DOHH2 (cell line): ENCODE measurements around the gene PINLYP.

ENCODE experiments used
- H3F3A ChIP-seq: fragments of 200-600 bp; sonication (generic), shearing (Covaris generic); 2 replicates; pipeline ENCODE4 v1.6.0; 2016; ENCODE audit warnings: antibody characterized with exemption, mild to moderate bottlenecking; ENCODE audit not compliant: control insufficient read depth, insufficient read depth
- H3K27ac ChIP-seq: fragments of 200-600 bp; sonication (generic); 2 replicates; pipeline ENCODE4 v1.5.1; 2014; ENCODE audit warnings: low read depth, mild to moderate bottlenecking, low read length, moderate library complexity
- H3K27me3 ChIP-seq: fragments of 200-600 bp; sonication (generic); 2 replicates; pipeline ENCODE4 v1.6.1; 2014; ENCODE audit warnings: mild to moderate bottlenecking, low read length, mixed read lengths; ENCODE audit not compliant: control insufficient read depth
- H3K36me3 ChIP-seq: fragments of 200-600 bp; sonication (generic); 2 replicates; pipeline ENCODE4 v1.6.1; 2014; ENCODE audit warnings: mild to moderate bottlenecking, low read length, moderate library complexity, mixed read lengths; ENCODE audit not compliant: control insufficient read depth
- H3K4me1 ChIP-seq: fragments of 200-600 bp; sonication (generic); 2 replicates; pipeline ENCODE4 v1.6.1; 2014; ENCODE audit warnings: mild to moderate bottlenecking, low read length, mixed read lengths; ENCODE audit not compliant: control insufficient read depth
- H3K4me2 ChIP-seq: fragments of 200-600 bp; sonication (generic); 2 replicates; pipeline ENCODE4 v1.6.0; 2014; ENCODE audit warnings: mild to moderate bottlenecking, low read length, moderate library complexity
- H3K4me3 ChIP-seq: fragments of 200-600 bp; sonication (generic); 2 replicates; pipeline ENCODE4 v1.5.1; 2014; ENCODE audit warnings: mild to moderate bottlenecking, low read length, mixed read lengths
- H3K79me2 ChIP-seq: fragments of 200-600 bp; sonication (generic); 2 replicates; pipeline ENCODE4 v1.6.1; 2014; ENCODE audit warnings: mild to moderate bottlenecking, low read length, mixed read lengths; ENCODE audit not compliant: control insufficient read depth
- H3K9me2 ChIP-seq: fragments of 200-600 bp; sonication (generic); replicated peaks from 2 replicates; pipeline ENCODE4 v1.6.1; 2014; ENCODE audit warnings: mild to moderate bottlenecking, low read length, mixed read lengths; ENCODE audit not compliant: control insufficient read depth
- H3K9me3 ChIP-seq: fragments of 200-600 bp; sonication (generic); 2 replicates; pipeline ENCODE4 v1.6.1; 2014; ENCODE audit warnings: antibody characterized with exemption, low read length, mixed read lengths; ENCODE audit not compliant: control insufficient read depth, insufficient read depth
- H4K20me1 ChIP-seq: fragments of 200-600 bp; sonication (generic); 2 replicates; pipeline ENCODE4 v1.6.0; 2014; ENCODE audit warnings: low read depth, mild to moderate bottlenecking, antibody characterized with exemption, low read length, moderate library complexity; ENCODE audit not compliant: control insufficient read depth, insufficient read depth
- EZH2phosphoT487 ChIP-seq: fragments of 200-600 bp; sonication (generic); IDR thresholded peaks from 2 replicates; pipeline ENCODE4 v1.6.1; 2017; ENCODE audit warnings: borderline replicate concordance, mild to moderate bottlenecking, antibody characterized with exemption, low read length, moderate library complexity, mixed read lengths
- TF ChIP-seq, protein P1 (sequence below): fragments of 200-600 bp; sonication (generic); IDR thresholded peaks from one replicate; pipeline ENCODE4 v1.5.1; 2014; ENCODE audit warnings: antibody characterized with exemption, mild to moderate bottlenecking, low read depth, low read length; ENCODE audit not compliant: poor library complexity, severe bottlenecking

PINLYP gene

DNA sequence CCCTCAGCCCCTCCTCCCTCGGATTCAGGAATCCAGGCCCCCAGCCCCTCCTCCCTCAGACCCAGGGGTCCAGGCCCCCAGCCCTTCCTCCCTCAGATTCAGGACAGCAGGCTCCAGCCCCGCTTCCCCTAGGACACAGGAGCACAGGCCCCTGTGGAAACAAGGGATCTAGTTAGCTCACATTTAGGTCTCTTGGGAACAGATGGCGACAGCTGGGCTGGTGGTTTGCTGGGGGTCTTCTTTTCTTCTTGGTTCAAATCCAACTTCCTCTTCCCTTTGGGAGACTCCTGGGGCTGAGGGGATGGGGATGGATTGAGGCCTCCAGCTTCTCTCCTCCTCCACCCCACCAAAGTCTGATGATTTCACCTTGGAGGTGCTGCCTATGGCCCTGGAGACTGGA, 23.0 kb upstream of the PINLYP start:
- H3K79me2 ChIP-seq: no peaks in the 10 kb centered on the region
- no peak overlapping the region for H3K27ac ChIP-seq
- peaks cover 43% of the 10 kb centered on the region for H3K36me3 ChIP-seq

DNA sequence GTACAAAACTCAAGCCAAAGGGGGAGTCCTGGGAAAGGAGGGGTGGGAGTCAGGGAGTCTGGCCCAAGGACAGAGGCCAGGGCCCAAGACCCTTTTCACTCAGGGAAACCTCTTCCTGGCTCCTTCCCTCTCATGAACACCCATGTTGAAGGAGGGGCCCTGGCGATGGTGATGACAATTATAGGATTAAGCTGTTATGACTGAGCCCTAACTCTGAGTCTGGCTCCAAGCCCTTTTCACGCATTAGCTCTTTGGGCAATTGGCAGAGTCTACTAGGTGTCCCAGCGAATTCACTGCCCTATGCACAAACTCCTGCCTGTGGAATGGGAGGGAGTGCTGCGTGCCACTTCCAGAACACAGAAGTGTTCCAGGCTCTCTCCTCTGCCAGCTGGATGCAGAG, 21.9 kb upstream of the PINLYP start:
- H3K27ac ChIP-seq: no peak overlapping the region
- H3K9me2 ChIP-seq: no peaks in the 10 kb centered on the region
- no peaks in the 10 kb centered on the region for H3K79me2 ChIP-seq
- TF ChIP-seq, protein P1, sequence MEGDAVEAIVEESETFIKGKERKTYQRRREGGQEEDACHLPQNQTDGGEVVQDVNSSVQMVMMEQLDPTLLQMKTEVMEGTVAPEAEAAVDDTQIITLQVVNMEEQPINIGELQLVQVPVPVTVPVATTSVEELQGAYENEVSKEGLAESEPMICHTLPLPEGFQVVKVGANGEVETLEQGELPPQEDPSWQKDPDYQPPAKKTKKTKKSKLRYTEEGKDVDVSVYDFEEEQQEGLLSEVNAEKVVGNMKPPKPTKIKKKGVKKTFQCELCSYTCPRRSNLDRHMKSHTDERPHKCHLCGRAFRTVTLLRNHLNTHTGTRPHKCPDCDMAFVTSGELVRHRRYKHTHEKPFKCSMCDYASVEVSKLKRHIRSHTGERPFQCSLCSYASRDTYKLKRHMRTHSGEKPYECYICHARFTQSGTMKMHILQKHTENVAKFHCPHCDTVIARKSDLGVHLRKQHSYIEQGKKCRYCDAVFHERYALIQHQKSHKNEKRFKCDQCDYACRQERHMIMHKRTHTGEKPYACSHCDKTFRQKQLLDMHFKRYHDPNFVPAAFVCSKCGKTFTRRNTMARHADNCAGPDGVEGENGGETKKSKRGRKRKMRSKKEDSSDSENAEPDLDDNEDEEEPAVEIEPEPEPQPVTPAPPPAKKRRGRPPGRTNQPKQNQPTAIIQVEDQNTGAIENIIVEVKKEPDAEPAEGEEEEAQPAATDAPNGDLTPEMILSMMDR: no peak
- TF ChIP-seq EZH2phosphoT487: no peak
- H3K4me3 ChIP-seq: no peak overlapping the region
- H3K27me3 ChIP-seq: no peaks in the 10 kb centered on the region
- peaks cover 43% of the 10 kb centered on the region for H3K36me3 ChIP-seq
- no peaks in the 10 kb centered on the region for H3F3A ChIP-seq
- H3K4me2 ChIP-seq: no peak overlapping the region
- H3K9me3 ChIP-seq: no peaks in the 10 kb centered on the region
- no peaks in the 10 kb centered on the region for H4K20me1 ChIP-seq
- H3K4me1 ChIP-seq: no peaks in the 10 kb centered on the region

More for the DNA sequence above, 23.0 kb upstream of the PINLYP start:
- Histone ChIP-seq H4K20me1 (no peaks in the 10 kb centered on the region), H3F3A (no peaks in the 10 kb centered on the region), H3K4me2 (no peak overlapping the region), H3K9me2 (no peaks in the 10 kb centered on the region), H3K27me3 (no peaks in the 10 kb centered on the region), H3K4me3 (no peak overlapping the region), H3K9me3 (no peaks in the 10 kb centered on the region), H3K4me1 (no peaks in the 10 kb centered on the region)
- no peak for TF ChIP-seq EZH2phosphoT487

DNA sequence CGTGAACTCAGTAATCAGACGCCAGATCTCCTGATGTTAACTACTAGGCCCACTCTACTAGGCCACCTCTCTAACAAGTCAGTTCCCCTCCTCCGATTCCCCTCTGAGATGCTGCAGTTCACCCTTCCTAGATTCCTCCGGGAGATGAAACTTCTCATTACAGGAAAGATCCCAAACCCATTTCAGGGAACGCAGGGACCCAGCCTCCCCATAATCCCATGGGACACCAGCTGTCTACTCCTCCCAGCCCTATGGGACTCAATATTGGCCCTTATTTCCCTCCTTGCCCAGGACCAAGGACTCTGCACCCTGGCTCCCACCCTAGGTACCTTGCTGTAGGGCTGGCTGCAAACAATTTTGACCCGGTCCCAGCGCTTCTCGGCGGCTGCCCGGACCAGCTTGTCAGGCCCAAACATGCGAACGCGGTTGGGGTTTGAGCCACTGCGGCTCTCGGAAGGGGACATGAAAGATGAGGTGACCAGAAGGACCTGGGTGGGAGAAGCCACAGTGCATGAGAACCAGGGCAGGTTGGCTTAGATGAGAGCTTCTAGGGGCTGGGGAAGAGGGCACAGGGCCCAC, 21.2 kb upstream of the PINLYP start:
- Histone ChIP-seq H3K36me3 (peaks cover 40% of the 10 kb centered on the region), H3K4me1 (no peaks in the 10 kb centered on the region), H3K4me2 (no peak overlapping the region), H3K27me3 (no peaks in the 10 kb centered on the region), H3F3A (no peaks in the 10 kb centered on the region), H3K9me2 (no peaks in the 10 kb centered on the region), H4K20me1 (no peaks in the 10 kb centered on the region), H3K9me3 (no peaks in the 10 kb centered on the region), H3K79me2 (no peaks in the 10 kb centered on the region), H3K27ac (no peak overlapping the region), H3K4me3 (no peak overlapping the region)
- TF ChIP-seq EZH2phosphoT487: no peak
- TF ChIP-seq, protein P1: no peak

DNA sequence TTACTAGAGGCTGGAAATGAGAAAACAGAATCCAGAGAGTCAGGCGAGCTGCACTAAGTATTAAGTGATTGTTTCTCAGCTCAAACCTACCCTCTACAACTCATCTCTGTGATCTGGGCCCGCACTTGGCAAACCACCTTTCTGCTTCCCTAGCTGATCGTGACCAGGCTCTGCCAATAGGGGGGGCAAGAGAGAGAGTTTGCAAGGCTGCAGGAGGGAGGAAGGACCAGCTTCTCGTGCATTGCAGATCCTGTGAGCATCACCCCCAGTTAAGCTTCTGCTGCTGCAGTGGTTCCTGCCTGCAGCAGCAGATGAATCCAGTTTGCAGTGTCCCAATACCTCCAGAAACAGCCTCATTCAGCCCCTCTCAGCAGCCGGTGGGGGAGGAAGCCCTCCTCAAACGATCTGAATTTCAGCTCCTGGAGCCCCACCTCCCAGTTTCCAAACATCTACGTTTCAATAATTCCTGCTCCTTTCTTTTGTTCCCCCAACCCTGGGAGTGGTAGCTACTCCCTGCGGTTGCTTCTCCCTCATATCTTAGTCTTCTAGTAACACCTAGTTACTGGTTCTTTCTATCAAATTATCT, 20.3 kb upstream of the PINLYP start:
- H3K9me2 ChIP-seq: no peaks in the 10 kb centered on the region
- TF ChIP-seq, protein P1: peak; percentile 83
- no peak for TF ChIP-seq EZH2phosphoT487
- no peaks in the 10 kb centered on the region for H3F3A ChIP-seq
- peaks cover 40% of the 10 kb centered on the region for H3K36me3 ChIP-seq
- no peak overlapping the region for H3K4me2 ChIP-seq
- no peaks in the 10 kb centered on the region for H3K4me1 ChIP-seq
- H3K27me3 ChIP-seq: no peaks in the 10 kb centered on the region
- no peak overlapping the region for H3K27ac ChIP-seq
- H3K4me3 ChIP-seq: no peak overlapping the region
- no peaks in the 10 kb centered on the region for H3K9me3 ChIP-seq
- H3K79me2 ChIP-seq: no peaks in the 10 kb centered on the region
- H4K20me1 ChIP-seq: no peaks in the 10 kb centered on the region
